Heart right ventricle (tissue), 16 donors: ENCODE data around the gene GSTCD. TPM values are rescaled to one million over a fixed set of nuclear protein-coding genes. Genes with fewer than 3 reads are reported as not detected.
"Not testable (repeated sequence)": the region's sequence is repeated elsewhere in the genome, so short reads cannot be mapped to it uniquely, and the experiment has no call there.

Source experiments
- ATAC-seq, 8 donors: fragments of 200-7000 bp; cut with Tn5 transposase; one replicate each; pipeline ENCODE4 v1.9.1; 2020; ENCODE audit warnings: mild to moderate bottlenecking in 8 of 8, moderate library complexity in 8 of 8, moderate number of reproducible peaks in 1 of 8
- DNase-seq, 2 donors: peaks; one replicate each; pipeline ENCODE4 v3.0.0-alpha.2; 2020
- H3K27ac ChIP-seq, 10 donors: fragments of 200-600 bp; sonication (generic) in 2 of 10; one replicate each; pipeline versions ENCODE4 v1.5.0 to v1.8.0; 2020 to 2022; ENCODE audit warnings: mild to moderate bottlenecking in 3 of 10
- H3K27me3 ChIP-seq, 7 donors: fragments of 200-600 bp; one replicate each; pipeline ENCODE4 v1.8.0; 2021 to 2022; ENCODE audit warnings: mild to moderate bottlenecking in 2 of 7
- H3K36me3 ChIP-seq, 9 donors: fragments of 200-600 bp; sonication (generic) in 1 of 9; one replicate each; pipeline versions ENCODE4 v1.5.0 to v1.8.0; 2020 to 2022; ENCODE audit warnings: mild to moderate bottlenecking in 2 of 9
- H3K4me1 ChIP-seq, 9 donors: fragments of 200-600 bp; sonication (generic) in 1 of 9; one replicate each; pipeline versions ENCODE4 v1.5.0 to v1.8.0; 2020 to 2022; ENCODE audit warnings: mild to moderate bottlenecking in 4 of 9
- H3K4me3 ChIP-seq, 10 donors: fragments of 200-600 bp; sonication (generic) in 2 of 10; one replicate each; pipeline versions ENCODE4 v1.5.0 to v1.8.0; 2020 to 2022; ENCODE audit warnings: mild to moderate bottlenecking in 7 of 10, moderate library complexity in 2 of 10
- H3K9me3 ChIP-seq, 11 donors: fragments of 200-600 bp in 10 of 11; sonication (generic) in 2 of 11; one replicate each; pipeline versions ENCODE4 v1.5.0 to v1.8.0; 2013 to 2022; ENCODE audit warnings: mild to moderate bottlenecking in 2 of 11, control low read depth in 1 of 11, moderate library complexity in 1 of 11
- CTCF ChIP-seq, 9 donors: fragments of 200-600 bp; sonication (generic) in 2 of 9; IDR thresholded peaks; one replicate each; pipeline versions ENCODE4 v1.5.0 to v1.8.0; 2021 to 2022; ENCODE audit warnings: antibody characterized with exemption in 9 of 9, mild to moderate bottlenecking in 5 of 9, moderate library complexity in 1 of 9
- WGBS, 2 donors: extraction: QIAGEN DNeasy Blood & Tissue Kit; methylation state at CpG; one replicate each; pipeline ENCODE4 v1.1.7; 2013; ENCODE audit warnings: inconsistent platforms in 1 of 2; 5-methylcytosine and 5-hydroxymethylcytosine counted together
- intact Hi-C, 10 donors: fragments of 100-400 bp; cut with DNase I; formaldehyde crosslinking; loops; one replicate each; pipeline versions ENCODE4 v1.11.1 to v1.14.2; 2022
- polyA plus RNA-seq, 2 donors: library from polyadenylated mRNA; stranded (reverse); fragments of 200-250 nt; gene quantifications; one replicate each; pipeline ENCODE4 v1.2.3, GENCODE V29; 2013
- total RNA-seq, 10 donors: library from RNA; stranded (reverse); fragmentation: NEBNext Ultra II Directional in 3 of 10; extraction: Animal tissue kit (Norgen Biotek cat#: 25700) in 3 of 10; gene quantifications; one replicate each; pipeline versions ENCODE4 v1.2.1 to v1.2.4, GENCODE V29; 2021 to 2023
- donor health status: Arrhythmogenic right ventricular cardiomyopathy.
- donor health status: ischemic (EF 13 %, LVEDD 7.1; RV severe dilation, severe dysfunction).
- donor health status: healthy with polysubstance abuse.
- donor health status: DM: no; HTN: yes; CAD: no.
- donor health status: DM: no; HTN: no; CAD: no.
- donor health status: ischemic (EF 25% LVEDD 6.9; RV normal size, moderate dysfunction).
- donor health status: ischemic (EF 25% LVEDD 5.7; RV mildly dilated, moderate dysfunction).
- donor health status: healthy.
- donor health status: DM: yes; HTN: yes; CAD: no.
- donor health status: Ischemic cardiomyopathy.
- donor health status: ischemic (EF 35%, LVEDD 5.7; RV mildly dilated, moderate dysfunction).
- donor health status: nonischemic (EF 11% LVEDD 7.7; RV severe dilation, severe dysfunction).
- donor health status: DM: yes; HTN: yes; CAD: no.
- donor health status: PGD.
- donor health status: ischemic (EF 29% LVEDD 5.4; RV normal size, mild dysfunction).
- donor health status: nonischemic (EF 23%, LVEDD 6.1; RV moderate dilation, normal function).

Gene GSTCD
- total and polyA plus RNA-seq, 12 donors: 0.66 to 5.9 (median 4.3) TPM

- Histone ChIP-seq H3K27ac (no peak overlapping the region), H3K9me3 (peaks cover 0 to 17% (median 0%) of the 10 kb centered on the region in 11 donors), H3K4me1 (no peaks in the 10 kb centered on the region), H3K4me3 (no peak overlapping the region), H3K36me3 (peaks cover 0 to 35% (median 4%) of the 10 kb centered on the region in 9 donors), H3K27me3 (no peaks in the 10 kb centered on the region)
- intact Hi-C loops: no loop called here
- 94% methylated on average over 2 of the region's 2 CpGs for WGBS, 2 donors
- DNase-seq (no peak), ATAC-seq (no peak)
- TF ChIP-seq CTCF (IDR thresholded peaks at IDR 0.05): no peak
Measured at GRCh38 chr4:105725623-105726022, 17.0 kb downstream of the GSTCD start.

- H3K4me3 ChIP-seq, H3K27ac ChIP-seq, intact Hi-C loops, DNase-seq, H3K4me1 ChIP-seq, H3K27me3 ChIP-seq, ATAC-seq: not testable (repeated sequence)
- 97 to 99% methylated on average over 4 of the region's 4 CpGs for WGBS, 2 donors
- H3K9me3 ChIP-seq: peaks cover 0 to 43% (median 0%) of the 10 kb centered on the region in 11 donors
- peaks cover 0 to 43% (median 4%) of the 10 kb centered on the region in 9 donors for H3K36me3 ChIP-seq
Measured at GRCh38 chr4:105729895-105730294, 21.3 kb downstream of the GSTCD start.

- H3K4me1 ChIP-seq, H3K27me3 ChIP-seq, H3K4me3 ChIP-seq, intact Hi-C loops, H3K27ac ChIP-seq, DNase-seq, ATAC-seq: not testable (repeated sequence)
- WGBS, 2 donors: 85 to 99% methylated on average over 10 of the region's 10 CpGs
- Histone ChIP-seq H3K36me3 (peaks cover 0 to 46% (median 4%) of the 10 kb centered on the region in 9 donors), H3K9me3 (peaks cover 0 to 70% (median 15%) of the 10 kb centered on the region in 11 donors)
Measured at GRCh38 chr4:105735217-105735616, 26.6 kb downstream of the GSTCD start.

GRCh38 chr4:105741548-105741947 is 33.0 kb downstream of the GSTCD start:
- no peaks in the 10 kb centered on the region for H3K4me1 ChIP-seq
- no peak overlapping the region for H3K4me3 ChIP-seq
- WGBS, 2 donors: 69 to 77% methylated on average over 2 of the region's 2 CpGs
- DNase-seq (no peak), ATAC-seq (no peak)
- TF ChIP-seq CTCF (IDR thresholded peaks at IDR 0.05): no peak
- intact Hi-C loops: no loop called here
- H3K36me3 ChIP-seq: peaks cover 0 to 15% (median 0%) of the 10 kb centered on the region in 9 donors
- no peak overlapping the region for H3K27ac ChIP-seq
- H3K9me3 ChIP-seq: peaks cover 0 to 22% (median 14%) of the 10 kb centered on the region in 11 donors
- no peaks in the 10 kb centered on the region for H3K27me3 ChIP-seq

- no peak for TF ChIP-seq CTCF (IDR thresholded peaks at IDR 0.05)
- H3K4me3 ChIP-seq: no peak overlapping the region
- H3K27me3 ChIP-seq: no peaks in the 10 kb centered on the region
- intact Hi-C loops: no loop called here
- no peak overlapping the region for H3K27ac ChIP-seq
- DNase-seq (no peak), ATAC-seq (no peak)
- no peaks in the 10 kb centered on the region for H3K4me1 ChIP-seq
- H3K9me3 ChIP-seq: no peaks in the 10 kb centered on the region
- WGBS, 2 donors: 97% methylated on average over 3 of the region's 3 CpGs
- H3K36me3 ChIP-seq: no peaks in the 10 kb centered on the region
Measured at GRCh38 chr4:105748222-105748621, 39.6 kb downstream of the GSTCD start.
